Heart right ventricle (tissue), 16 donors: ENCODE results near the gene SELENON. TPM values are rescaled to one million over a fixed set of nuclear protein-coding genes. Genes with fewer than 3 reads are reported as not detected.

Experiments used
- ATAC-seq, 8 donors: fragments of 200-7000 bp; cut with Tn5 transposase; one replicate each; pipeline ENCODE4 v1.9.1; 2020; ENCODE audit warnings: mild to moderate bottlenecking in 8 of 8, moderate library complexity in 8 of 8, moderate number of reproducible peaks in 1 of 8
- DNase-seq, 2 donors: peaks; one replicate each; pipeline ENCODE4 v3.0.0-alpha.2; 2020
- H3K27ac ChIP-seq, 10 donors: fragments of 200-600 bp; sonication (generic) in 2 of 10; one replicate each; pipeline versions ENCODE4 v1.5.0 to v1.8.0; 2020 to 2022; ENCODE audit warnings: mild to moderate bottlenecking in 3 of 10
- H3K27me3 ChIP-seq, 7 donors: fragments of 200-600 bp; one replicate each; pipeline ENCODE4 v1.8.0; 2021 to 2022; ENCODE audit warnings: mild to moderate bottlenecking in 2 of 7
- H3K36me3 ChIP-seq, 9 donors: fragments of 200-600 bp; sonication (generic) in 1 of 9; one replicate each; pipeline versions ENCODE4 v1.5.0 to v1.8.0; 2020 to 2022; ENCODE audit warnings: mild to moderate bottlenecking in 2 of 9
- H3K4me1 ChIP-seq, 9 donors: fragments of 200-600 bp; sonication (generic) in 1 of 9; one replicate each; pipeline versions ENCODE4 v1.5.0 to v1.8.0; 2020 to 2022; ENCODE audit warnings: mild to moderate bottlenecking in 4 of 9
- H3K4me3 ChIP-seq, 10 donors: fragments of 200-600 bp; sonication (generic) in 2 of 10; one replicate each; pipeline versions ENCODE4 v1.5.0 to v1.8.0; 2020 to 2022; ENCODE audit warnings: mild to moderate bottlenecking in 7 of 10, moderate library complexity in 2 of 10
- H3K9me3 ChIP-seq, 11 donors: fragments of 200-600 bp in 10 of 11; sonication (generic) in 2 of 11; one replicate each; pipeline versions ENCODE4 v1.5.0 to v1.8.0; 2013 to 2022; ENCODE audit warnings: mild to moderate bottlenecking in 2 of 11, control low read depth in 1 of 11, moderate library complexity in 1 of 11
- WGBS, 2 donors: extraction: QIAGEN DNeasy Blood & Tissue Kit; methylation state at CpG; one replicate each; pipeline ENCODE4 v1.1.7; 2013; ENCODE audit warnings: inconsistent platforms in 1 of 2; 5-methylcytosine and 5-hydroxymethylcytosine counted together
- intact Hi-C, 10 donors: fragments of 100-400 bp; cut with DNase I; formaldehyde crosslinking; loops; one replicate each; pipeline versions ENCODE4 v1.11.1 to v1.14.2; 2022
- polyA plus RNA-seq, 2 donors: library from polyadenylated mRNA; stranded (reverse); fragments of 200-250 nt; gene quantifications; one replicate each; pipeline ENCODE4 v1.2.3, GENCODE V29; 2013
- total RNA-seq, 10 donors: library from RNA; stranded (reverse); fragmentation: NEBNext Ultra II Directional in 3 of 10; extraction: Animal tissue kit (Norgen Biotek cat#: 25700) in 3 of 10; gene quantifications; one replicate each; pipeline versions ENCODE4 v1.2.1 to v1.2.4, GENCODE V29; 2021 to 2023
- TF ChIP-seq, protein P1 (sequence below), 9 donors: fragments of 200-600 bp; sonication (generic) in 2 of 9; IDR thresholded peaks; one replicate each; pipeline versions ENCODE4 v1.5.0 to v1.8.0; 2021 to 2022; ENCODE audit warnings: antibody characterized with exemption in 9 of 9, mild to moderate bottlenecking in 5 of 9, moderate library complexity in 1 of 9
- donor health status: Arrhythmogenic right ventricular cardiomyopathy.
- donor health status: ischemic (EF 13 %, LVEDD 7.1; RV severe dilation, severe dysfunction).
- donor health status: healthy with polysubstance abuse.
- donor health status: DM: no; HTN: yes; CAD: no.
- donor health status: DM: no; HTN: no; CAD: no.
- donor health status: ischemic (EF 25% LVEDD 6.9; RV normal size, moderate dysfunction).
- donor health status: ischemic (EF 25% LVEDD 5.7; RV mildly dilated, moderate dysfunction).
- donor health status: healthy.
- donor health status: DM: yes; HTN: yes; CAD: no.
- donor health status: Ischemic cardiomyopathy.
- donor health status: ischemic (EF 35%, LVEDD 5.7; RV mildly dilated, moderate dysfunction).
- donor health status: nonischemic (EF 11% LVEDD 7.7; RV severe dilation, severe dysfunction).
- donor health status: DM: yes; HTN: yes; CAD: no.
- donor health status: PGD.
- donor health status: ischemic (EF 29% LVEDD 5.4; RV normal size, mild dysfunction).
- donor health status: nonischemic (EF 23%, LVEDD 6.1; RV moderate dilation, normal function).

Gene SELENON
- total and polyA plus RNA-seq, 12 donors, result 32.5 to 75.1 (median 44.5) TPM

DNA sequence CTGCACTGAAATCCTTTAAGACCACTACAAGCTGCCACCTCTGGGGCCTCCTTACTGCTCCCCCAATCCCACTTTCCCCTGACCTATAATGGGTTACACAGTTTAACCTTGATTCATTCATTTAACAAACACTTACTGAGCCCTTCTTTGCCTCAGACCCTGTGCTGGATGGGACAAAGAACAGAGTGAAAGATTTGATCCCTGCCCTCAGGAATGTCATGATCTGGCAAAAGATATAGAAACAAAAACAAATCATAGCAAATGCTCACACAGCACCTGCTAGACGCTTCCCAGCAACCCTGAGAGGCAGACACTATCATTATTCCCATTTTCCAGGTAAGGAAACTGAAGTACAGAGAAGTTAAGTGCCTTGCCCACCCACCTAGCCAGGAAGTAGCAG is 66.3 kb downstream of the SELENON start:
- H3K4me1 ChIP-seq, result peaks cover 0 to 10% (median 5%) of the 10 kb centered on the region in 9 donors
- no peak overlapping the region for H3K27ac ChIP-seq
- no peaks in the 10 kb centered on the region for H3K27me3 ChIP-seq
- intact Hi-C loops, result no loop called here
- no peak overlapping the region for H3K4me3 ChIP-seq
- no peak for ATAC-seq
- no peak for DNase-seq
- TF ChIP-seq, protein P1, sequence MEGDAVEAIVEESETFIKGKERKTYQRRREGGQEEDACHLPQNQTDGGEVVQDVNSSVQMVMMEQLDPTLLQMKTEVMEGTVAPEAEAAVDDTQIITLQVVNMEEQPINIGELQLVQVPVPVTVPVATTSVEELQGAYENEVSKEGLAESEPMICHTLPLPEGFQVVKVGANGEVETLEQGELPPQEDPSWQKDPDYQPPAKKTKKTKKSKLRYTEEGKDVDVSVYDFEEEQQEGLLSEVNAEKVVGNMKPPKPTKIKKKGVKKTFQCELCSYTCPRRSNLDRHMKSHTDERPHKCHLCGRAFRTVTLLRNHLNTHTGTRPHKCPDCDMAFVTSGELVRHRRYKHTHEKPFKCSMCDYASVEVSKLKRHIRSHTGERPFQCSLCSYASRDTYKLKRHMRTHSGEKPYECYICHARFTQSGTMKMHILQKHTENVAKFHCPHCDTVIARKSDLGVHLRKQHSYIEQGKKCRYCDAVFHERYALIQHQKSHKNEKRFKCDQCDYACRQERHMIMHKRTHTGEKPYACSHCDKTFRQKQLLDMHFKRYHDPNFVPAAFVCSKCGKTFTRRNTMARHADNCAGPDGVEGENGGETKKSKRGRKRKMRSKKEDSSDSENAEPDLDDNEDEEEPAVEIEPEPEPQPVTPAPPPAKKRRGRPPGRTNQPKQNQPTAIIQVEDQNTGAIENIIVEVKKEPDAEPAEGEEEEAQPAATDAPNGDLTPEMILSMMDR (IDR thresholded peaks at IDR 0.05), result no peak
- H3K9me3 ChIP-seq, result no peaks in the 10 kb centered on the region
- H3K36me3 ChIP-seq, result peaks cover 0 to 17% (median 0%) of the 10 kb centered on the region in 9 donors
- WGBS, 2 donors, result 88 to 89% methylated on average over 1 of the region's 1 CpG

DNA sequence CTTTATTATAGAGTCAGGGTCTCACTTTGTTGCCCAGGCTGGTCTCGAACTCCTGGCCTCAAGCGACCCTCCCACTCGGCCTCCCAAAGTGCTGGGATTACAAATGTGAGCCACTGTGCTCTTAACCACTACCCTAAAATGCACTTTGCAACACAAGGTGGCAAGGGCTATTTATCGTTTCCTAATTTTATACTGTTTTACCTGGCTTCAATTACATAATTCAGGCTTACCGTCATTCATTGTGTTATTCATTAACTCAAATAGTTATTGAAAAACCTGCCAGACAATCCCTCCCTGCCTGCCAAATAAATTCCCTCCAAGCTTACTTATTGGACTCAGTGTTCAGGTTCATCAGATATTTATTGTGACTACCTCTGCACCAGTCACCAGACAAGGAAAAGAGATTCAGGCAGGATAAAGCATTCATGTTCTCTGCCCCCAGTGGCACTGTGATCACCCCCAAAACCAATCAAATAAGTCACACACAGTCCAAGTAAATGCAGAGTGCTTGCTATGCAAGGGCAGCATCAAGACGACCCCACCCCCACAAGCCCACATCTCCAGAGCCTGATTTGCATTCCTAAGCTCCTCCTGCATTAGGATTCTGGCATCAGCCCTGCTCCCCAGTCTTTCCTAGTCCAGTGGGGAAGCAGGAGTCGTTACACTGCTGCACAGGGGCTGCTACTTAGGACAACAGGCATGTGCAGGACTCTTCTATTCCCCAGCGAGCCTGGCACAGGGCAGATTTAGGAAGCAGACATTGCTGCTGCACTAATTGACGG is 67.4 kb downstream of the SELENON start:
- intact Hi-C loops, result no loop called here
- ATAC-seq (no peak), DNase-seq (no peak)
- Histone ChIP-seq H3K4me3 (no peak overlapping the region), H3K9me3 (no peaks in the 10 kb centered on the region), H3K27ac (no peak overlapping the region), H3K4me1 (peaks cover 0 to 20% (median 10%) of the 10 kb centered on the region in 9 donors), H3K36me3 (peaks cover 0 to 17% (median 0%) of the 10 kb centered on the region in 9 donors), H3K27me3 (no peaks in the 10 kb centered on the region)
- TF ChIP-seq, protein P1 (IDR thresholded peaks at IDR 0.05), result no peak
- WGBS, 2 donors, result 75 to 82% methylated on average over 9 of the region's 9 CpGs

Other genes starting within 250 kb of the SELENON start
- gene MAN1C1, start 183.4 kb upstream of the SELENON start, total RNA-seq, result 10 to 100 TPM in 9 of 10 donors, 1 to 10 TPM in 1; 9.7 to 23.4 (median 14.2) TPM
- gene MAN1C1, start 183.4 kb upstream of the SELENON start, polyA plus RNA-seq, result 10 to 100 TPM; 10.1 to 11.3 TPM
- gene MTFR1L, start 19.8 kb downstream of the SELENON start, total RNA-seq, result 100 to 1,000 TPM; 141 to 264 (median 226) TPM
- gene MTFR1L, start 19.8 kb downstream of the SELENON start, polyA plus RNA-seq, result 100 to 1,000 TPM in 1 of 2 donors, 10 to 100 TPM in 1; 91.1 to 176 TPM
- gene AUNIP, start 59.3 kb downstream of the SELENON start, total RNA-seq, result under 1 TPM in 2 of 10 donors, not detected in 8; 0.21 to 0.25 TPM
- under 1 TPM in 1 of 2 donors, not detected in 1; 0.04 TPM for gene AUNIP, start 59.3 kb downstream of the SELENON start, polyA plus RNA-seq
- gene PAQR7, start 75.5 kb downstream of the SELENON start, total RNA-seq, result 1 to 10 TPM; 1.2 to 3.8 (median 2.2) TPM
- 1 to 10 TPM; 1.2 to 1.4 TPM for gene PAQR7, start 75.5 kb downstream of the SELENON start, polyA plus RNA-seq
- 10 to 100 TPM; 16.0 to 85.7 (median 48.7) TPM for gene STMN1, start 106.2 kb downstream of the SELENON start, total RNA-seq
- gene STMN1, start 106.2 kb downstream of the SELENON start, polyA plus RNA-seq, result 10 to 100 TPM; 16.2 to 49.9 TPM
- gene PAFAH2, start 197.9 kb downstream of the SELENON start, total RNA-seq, result 10 to 100 TPM in 6 of 10 donors, 1 to 10 TPM in 4; 7.5 to 19.3 (median 12.4) TPM
- gene PAFAH2, start 197.9 kb downstream of the SELENON start, polyA plus RNA-seq, result 1 to 10 TPM; 3.4 to 7.1 TPM
- 10 to 100 TPM in 5 of 10 donors, 1 to 10 TPM in 5; 1.1 to 17.0 (median 9.1) TPM for gene EXTL1, start 221.6 kb downstream of the SELENON start, total RNA-seq
- gene EXTL1, start 221.6 kb downstream of the SELENON start, polyA plus RNA-seq, result 1 to 10 TPM in 1 of 2 donors, under 1 TPM in 1; 0.91 to 5.3 TPM
- gene SLC30A2, start 245.9 kb downstream of the SELENON start, total RNA-seq, result 10 to 100 TPM in 3 of 10 donors, 1 to 10 TPM in 7; 2.6 to 14.4 (median 8.9) TPM
- 1 to 10 TPM in 1 of 2 donors, under 1 TPM in 1; 0.97 to 3.6 TPM for gene SLC30A2, start 245.9 kb downstream of the SELENON start, polyA plus RNA-seq